ENCODE data around the gene SLC12A7.
"Not testable (repeated sequence)": the region's sequence is repeated elsewhere in the genome, so short reads cannot be mapped to it uniquely, and the experiment has no call there.

Gene SLC12A7

DNA sequence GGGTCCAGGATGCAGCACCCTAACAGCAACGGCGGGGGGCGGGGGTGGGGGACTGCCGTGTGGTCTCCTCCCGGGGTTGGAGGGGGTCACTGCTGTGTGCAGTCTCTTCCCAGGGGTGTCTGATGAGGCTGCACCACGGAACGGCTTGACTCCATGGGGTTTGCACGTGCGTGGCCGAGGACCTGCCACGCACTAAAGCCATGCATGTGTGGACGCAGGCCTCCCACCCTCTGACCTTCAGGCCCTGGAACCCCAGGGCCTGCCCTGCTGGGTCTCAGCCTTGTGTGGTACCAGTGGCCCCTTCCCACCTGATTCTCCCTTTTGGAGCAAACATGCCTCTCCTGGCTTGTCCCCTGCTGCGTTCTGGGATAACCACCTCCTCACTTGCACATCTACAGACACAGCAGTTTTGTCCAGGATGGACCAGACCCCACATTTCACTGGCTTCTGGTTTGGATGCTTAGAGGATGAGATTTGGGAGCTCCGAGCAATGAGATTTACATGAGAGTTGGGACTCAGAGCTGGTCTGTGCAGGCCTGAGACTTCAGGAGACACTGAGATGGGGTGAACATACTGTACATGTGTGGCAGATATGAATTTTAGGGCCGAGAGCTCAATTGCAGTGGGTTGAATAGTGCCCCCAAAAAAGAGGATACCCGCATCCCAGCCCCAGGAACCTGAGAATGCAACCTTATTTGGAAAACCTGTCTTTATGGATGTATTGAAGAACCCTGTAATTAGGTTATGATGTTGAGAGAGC lies 45.8 kb downstream of the SLC12A7 start:
- no peak for DNase-seq (ENCODE audit: low read depth)
- TF ChIP-seq, protein P1, sequence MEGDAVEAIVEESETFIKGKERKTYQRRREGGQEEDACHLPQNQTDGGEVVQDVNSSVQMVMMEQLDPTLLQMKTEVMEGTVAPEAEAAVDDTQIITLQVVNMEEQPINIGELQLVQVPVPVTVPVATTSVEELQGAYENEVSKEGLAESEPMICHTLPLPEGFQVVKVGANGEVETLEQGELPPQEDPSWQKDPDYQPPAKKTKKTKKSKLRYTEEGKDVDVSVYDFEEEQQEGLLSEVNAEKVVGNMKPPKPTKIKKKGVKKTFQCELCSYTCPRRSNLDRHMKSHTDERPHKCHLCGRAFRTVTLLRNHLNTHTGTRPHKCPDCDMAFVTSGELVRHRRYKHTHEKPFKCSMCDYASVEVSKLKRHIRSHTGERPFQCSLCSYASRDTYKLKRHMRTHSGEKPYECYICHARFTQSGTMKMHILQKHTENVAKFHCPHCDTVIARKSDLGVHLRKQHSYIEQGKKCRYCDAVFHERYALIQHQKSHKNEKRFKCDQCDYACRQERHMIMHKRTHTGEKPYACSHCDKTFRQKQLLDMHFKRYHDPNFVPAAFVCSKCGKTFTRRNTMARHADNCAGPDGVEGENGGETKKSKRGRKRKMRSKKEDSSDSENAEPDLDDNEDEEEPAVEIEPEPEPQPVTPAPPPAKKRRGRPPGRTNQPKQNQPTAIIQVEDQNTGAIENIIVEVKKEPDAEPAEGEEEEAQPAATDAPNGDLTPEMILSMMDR (conservative IDR thresholded peaks at IDR 0.05; ENCODE audit: low read depth, low read length) = no peak
- H3K4me3 ChIP-seq (ENCODE audit: low read depth, low read length) = no peak overlapping the region

DNA sequence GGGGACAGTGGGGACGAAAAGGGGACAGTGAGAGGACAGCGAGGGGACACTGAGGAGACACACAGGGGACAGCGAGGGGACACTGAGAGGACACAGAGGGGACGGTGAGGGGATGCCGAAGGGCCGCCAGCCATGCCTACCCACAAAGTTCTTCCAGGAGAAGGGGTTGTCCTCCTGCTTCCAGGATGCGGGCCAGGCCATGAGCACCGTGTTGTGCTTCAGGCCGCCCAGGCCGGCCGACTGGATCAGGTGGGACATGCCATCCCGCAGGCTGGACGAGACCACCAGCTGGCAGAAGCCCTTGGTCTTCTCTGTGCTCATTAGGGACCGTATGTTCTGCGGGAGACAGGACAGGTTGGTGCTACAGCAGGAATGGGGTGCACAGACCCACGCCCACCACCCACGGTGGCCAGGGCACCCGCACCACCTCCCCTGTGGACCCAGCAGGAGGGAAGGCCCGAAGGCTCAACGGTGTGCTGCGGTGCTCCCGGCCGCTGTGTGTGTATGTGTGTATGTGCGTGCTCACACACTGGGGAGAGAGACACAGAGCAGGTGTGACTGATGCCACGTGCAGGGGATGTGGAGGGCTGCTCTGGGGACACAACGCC lies 46.6 kb downstream of the SLC12A7 start:
- DNase-seq (ENCODE audit: low read depth) = no peak
- no peak overlapping the region for H3K4me3 ChIP-seq (ENCODE audit: low read depth, low read length)
- TF ChIP-seq, protein P1 (conservative IDR thresholded peaks at IDR 0.05; ENCODE audit: low read depth, low read length) = no peak

DNA sequence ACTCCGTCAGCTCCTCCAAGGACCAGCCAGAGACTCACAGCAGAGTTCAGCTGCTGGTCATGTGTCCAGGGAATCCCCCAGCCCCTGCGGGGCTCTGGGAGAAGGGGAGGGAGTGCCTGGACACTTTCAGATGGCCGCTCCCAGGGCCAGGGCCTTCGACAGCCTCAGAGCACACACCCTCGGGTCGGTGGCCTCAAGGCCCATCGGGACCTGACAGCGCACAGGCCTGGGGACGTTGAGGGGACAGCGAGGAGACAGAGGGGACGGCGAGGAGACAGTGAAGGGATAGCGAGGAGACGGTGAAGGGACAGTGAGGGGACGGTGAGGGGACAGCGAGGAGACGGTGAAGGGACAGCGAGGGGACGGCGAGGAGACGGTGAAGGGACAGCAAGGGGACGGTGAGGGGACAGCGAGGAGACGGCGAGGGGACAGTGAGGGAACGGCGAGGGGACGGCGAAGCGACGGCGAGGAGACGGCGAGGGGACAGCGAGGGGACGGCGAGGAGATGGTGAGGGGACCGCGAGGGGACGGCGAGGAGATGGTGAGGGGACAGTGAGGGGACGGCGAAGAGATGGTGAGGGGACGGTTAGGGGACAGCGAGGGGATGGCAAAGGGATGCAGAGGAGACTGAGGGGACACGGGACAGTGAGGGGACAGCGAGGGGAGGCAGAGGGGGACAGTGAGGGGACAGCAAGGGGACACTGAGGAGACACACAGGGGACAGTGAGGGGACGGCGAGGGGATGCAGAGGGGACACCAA lies 47.3 kb downstream of the SLC12A7 start:
- H3K4me3 ChIP-seq (ENCODE audit: low read depth, low read length) = no peak overlapping the region
- TF ChIP-seq, protein P1 (conservative IDR thresholded peaks at IDR 0.05; ENCODE audit: low read depth, low read length) = no peak
- no peak for DNase-seq (ENCODE audit: low read depth)

DNA sequence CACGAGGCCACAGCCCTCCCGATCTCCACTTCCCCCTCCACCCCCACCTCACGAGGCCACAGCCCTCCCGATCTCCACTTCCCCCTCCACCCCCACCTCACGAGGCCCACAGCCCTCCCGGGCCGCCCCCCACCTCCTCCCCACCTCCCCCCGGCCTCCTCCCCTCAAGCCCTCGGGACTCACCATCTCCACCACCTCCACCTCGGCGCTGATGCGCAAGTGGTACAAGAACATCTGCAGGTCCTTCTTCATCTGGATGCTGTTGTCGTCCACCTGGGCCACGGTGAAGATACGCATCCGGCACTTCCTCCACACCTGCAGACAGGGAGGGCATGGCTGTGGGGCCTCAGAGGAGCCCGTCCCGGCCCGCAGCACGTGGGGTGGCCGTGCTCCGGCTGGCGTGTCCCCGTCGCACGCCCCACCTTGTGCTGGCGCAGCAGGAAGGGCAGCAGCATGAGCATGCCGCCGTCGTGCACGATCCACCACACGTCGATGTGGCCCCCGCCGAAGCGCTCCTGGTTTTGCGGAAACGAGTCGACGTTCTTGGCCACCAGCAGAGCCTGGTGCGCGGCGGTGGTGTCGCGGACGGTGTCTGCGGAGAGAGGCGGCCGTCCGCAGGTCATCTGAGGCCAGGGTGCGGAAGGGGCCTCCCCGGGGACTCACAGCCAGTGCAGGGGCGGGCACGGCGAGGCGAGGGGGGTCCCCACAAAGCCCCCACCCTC lies 48.0 kb downstream of the SLC12A7 start:
- no peak for DNase-seq (ENCODE audit: low read depth)
- TF ChIP-seq, protein P1 (conservative IDR thresholded peaks at IDR 0.05; ENCODE audit: low read depth, low read length) = no peak
- no peak overlapping the region for H3K4me3 ChIP-seq (ENCODE audit: low read depth, low read length)

DNA sequence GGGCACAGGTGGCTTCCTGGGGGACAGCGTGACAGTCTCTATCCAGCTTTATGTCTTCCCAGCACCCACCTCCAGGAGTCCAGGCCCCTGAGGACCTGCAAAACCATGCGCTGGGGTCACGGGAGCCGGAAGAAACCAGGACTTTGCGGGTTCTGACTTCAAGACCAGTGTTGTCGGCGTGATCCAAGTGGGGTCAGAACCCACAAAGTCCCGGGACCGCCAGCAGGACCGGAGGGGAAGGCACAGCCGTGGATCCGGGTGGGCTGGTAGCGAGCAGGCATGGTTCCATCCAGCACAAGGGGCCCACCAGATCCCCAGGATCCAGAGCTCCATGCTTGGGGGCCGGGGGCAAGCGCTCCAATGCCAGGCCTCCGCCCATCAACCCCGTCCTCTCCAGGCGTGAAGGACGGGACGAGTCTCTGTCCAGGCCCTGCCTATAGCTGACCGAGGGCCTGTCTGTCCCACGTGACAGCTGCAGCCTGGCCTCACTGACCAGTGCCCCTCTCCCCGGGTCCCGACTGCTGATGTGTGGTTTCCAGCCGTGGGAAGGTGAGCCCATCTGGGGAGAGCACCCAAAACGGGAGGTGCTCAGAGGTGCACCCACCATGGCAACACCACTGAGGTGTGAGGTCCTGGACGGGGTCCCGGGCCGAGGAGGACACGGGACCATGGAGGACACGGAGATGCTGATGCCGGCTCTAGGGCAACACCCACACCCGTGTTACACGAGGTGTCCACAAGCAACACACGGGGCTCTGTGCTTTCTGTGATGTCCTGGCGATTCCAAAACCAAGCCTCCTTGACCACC lies 48.9 kb downstream of the SLC12A7 start:
- TF ChIP-seq, protein P1 (conservative IDR thresholded peaks at IDR 0.05; ENCODE audit: low read depth, low read length) = no peak
- H3K4me3 ChIP-seq (ENCODE audit: low read depth, low read length) = no peak overlapping the region
- DNase-seq (ENCODE audit: low read depth) = no peak

DNA sequence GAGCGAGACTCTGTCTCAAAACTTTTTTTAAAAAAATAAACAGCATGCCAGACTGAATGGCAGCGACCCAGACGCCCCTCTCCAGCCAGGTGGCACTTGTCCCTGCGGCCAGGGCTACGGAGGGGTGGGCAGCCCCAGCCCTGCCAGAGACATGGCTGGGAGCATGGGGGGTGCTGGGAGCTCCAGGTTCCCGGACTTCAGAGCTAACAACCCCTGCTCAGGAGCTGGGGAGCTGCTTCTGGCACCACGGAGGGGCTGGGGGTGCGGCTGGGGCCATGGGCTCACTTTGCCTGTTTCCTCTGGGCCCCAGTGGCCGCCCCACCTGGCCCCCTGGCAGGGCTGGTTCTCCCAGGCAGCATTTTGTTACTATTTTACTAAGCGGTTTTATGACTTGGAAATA lies 49.9 kb downstream of the SLC12A7 start:
- H3K4me3 ChIP-seq (ENCODE audit: low read depth, low read length) = no peak overlapping the region
- TF ChIP-seq, protein P1 (conservative IDR thresholded peaks at IDR 0.05; ENCODE audit: low read depth, low read length) = no peak
- no peak for DNase-seq (ENCODE audit: low read depth)

DNA sequence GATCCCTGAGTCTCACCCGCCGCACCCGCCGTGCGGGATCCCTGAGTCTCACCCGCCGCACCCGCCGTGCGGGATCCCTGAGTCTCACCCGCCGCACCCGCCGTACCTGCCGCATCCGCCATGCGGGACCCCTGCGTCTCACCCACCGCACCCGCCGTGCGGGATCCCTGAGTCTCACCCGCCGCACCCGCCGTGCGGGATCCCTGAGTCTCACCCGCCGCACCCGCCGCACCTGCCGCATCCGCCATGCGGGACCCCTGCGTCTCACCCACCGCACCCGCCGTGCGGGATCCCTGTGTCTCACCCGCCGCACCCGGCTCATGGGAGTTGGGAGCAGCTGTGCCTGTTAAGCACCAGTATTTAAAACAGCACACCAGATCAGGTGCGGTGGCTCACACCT lies 50.6 kb downstream of the SLC12A7 start:
- not testable (repeated sequence) for DNase-seq (ENCODE audit: low read depth); H3K4me3 ChIP-seq (ENCODE audit: low read depth, low read length)
